PC-3 (cell line): ENCODE measurements around the gene TMEM108. TPM values are rescaled to one million over a fixed set of nuclear protein-coding genes. Genes with fewer than 3 reads are reported as not detected.

Experiments used
- ATAC-seq: fragments of 200-7000 bp; cut with Tn5 transposase; 2 replicates; pipeline ENCODE4 v1.9.1; 2020; ENCODE audit warnings: mild to moderate bottlenecking, moderate library complexity
- BruUV-seq: library from RNA; stranded (reverse); fragments of 400-500 nt; replicated peaks from 2 replicates; lab custom pipeline; 2021; lab: Mats Ljungman, UMichigan
- CTCF ChIA-PET: fragments of 300-600 bp; sonication (Branson Sonifier 250); formaldehyde crosslinking; loops from one replicate; lab custom pipeline; 2022; ENCODE audit warnings: antibody characterized with exemption; lab: Charles Lee
- POLR2A ChIA-PET: fragments of 300-600 bp; sonication (Branson Sonifier 250); formaldehyde crosslinking; loops from one replicate; lab custom pipeline; 2022; ENCODE audit warnings: antibody characterized with exemption; ENCODE audit not compliant: unreplicated experiment; lab: Charles Lee
- DNase-seq: peaks from one replicate; pipeline ENCODE4 v3.0.0-alpha.2; 2015
- H2AFZ ChIP-seq: fragments of 300-600 bp; sonication (generic); 2 replicates; pipeline ENCODE4 v1.6.0; 2016; ENCODE audit warnings: antibody characterized with exemption, low read length
- H3F3A ChIP-seq: fragments of 300-600 bp; sonication (generic); one replicate; pipeline ENCODE4 v1.6.0; 2017; ENCODE audit warnings: antibody characterized with exemption, low read length, control low read depth, mild to moderate bottlenecking; ENCODE audit not compliant: unreplicated experiment
- H3K27ac ChIP-seq: fragments of 300-600 bp; sonication (generic); 2 replicates; pipeline ENCODE4 v1.5.1; 2016; ENCODE audit warnings: mild to moderate bottlenecking, low read length
- H3K27me3 ChIP-seq: fragments of 300-600 bp; sonication (generic); 2 replicates; pipeline ENCODE4 v1.6.1; 2016; ENCODE audit warnings: low read length, mixed read lengths
- H3K36me3 ChIP-seq: fragments of 300-600 bp; sonication (generic); 2 replicates; pipeline ENCODE4 v1.6.1; 2016; ENCODE audit warnings: low read depth, mixed run types, low read length, mixed read lengths
- H3K4me1 ChIP-seq: fragments of 300-600 bp; sonication (generic); 2 replicates; pipeline ENCODE4 v1.5.1; 2016; ENCODE audit warnings: low read length; ENCODE audit not compliant: insufficient read depth
- H3K4me2 ChIP-seq: fragments of 300-600 bp; sonication (generic); 2 replicates; pipeline ENCODE4 v1.6.0; 2016; ENCODE audit warnings: low read length
- H3K4me3 ChIP-seq: fragments of 300-600 bp; sonication (generic); 2 replicates; pipeline ENCODE4 v1.5.1; 2016; ENCODE audit warnings: mild to moderate bottlenecking, low read length, mixed read lengths
- H3K79me2 ChIP-seq: fragments of 300-600 bp; sonication (generic); 2 replicates; pipeline ENCODE4 v1.6.1; 2017; ENCODE audit warnings: low read length, mixed read lengths
- H3K9ac ChIP-seq: fragments of 300-600 bp; sonication (generic); 2 replicates; pipeline ENCODE4 v1.6.0; 2016; ENCODE audit warnings: mild to moderate bottlenecking, low read length
- H3K9me2 ChIP-seq: fragments of 300-600 bp; sonication (generic); replicated peaks from 2 replicates; pipeline ENCODE4 v1.6.1; 2016; ENCODE audit warnings: mixed run types, low read length, mixed read lengths
- H3K9me3 ChIP-seq: fragments of 300-600 bp; sonication (generic); 2 replicates; pipeline ENCODE4 v1.6.1; 2016; ENCODE audit warnings: low read length, mixed read lengths
- H4K20me1 ChIP-seq: fragments of 300-600 bp; sonication (generic); 2 replicates; pipeline ENCODE4 v1.6.1; 2016; ENCODE audit warnings: low read length, mixed read lengths
- CTCF ChIP-seq: fragments of 300-600 bp; sonication (generic); conservative IDR thresholded peaks from 2 replicates; pipeline ENCODE4 v1.5.1; 2017; ENCODE audit warnings: antibody characterized with exemption, low read depth, mild to moderate bottlenecking, low read length
- EZH2 ChIP-seq: fragments of 300-600 bp; sonication (generic); IDR thresholded peaks from one replicate; pipeline ENCODE4 v1.6.1; 2017; ENCODE audit warnings: antibody characterized with exemption, mild to moderate bottlenecking, low read length; ENCODE audit not compliant: unreplicated experiment
- EZH2phosphoT487 ChIP-seq: fragments of 300-600 bp; sonication (generic); IDR thresholded peaks from 2 replicates; pipeline ENCODE4 v1.6.1; 2018; ENCODE audit warnings: mild to moderate bottlenecking, antibody characterized with exemption, low read length, borderline replicate concordance
- intact Hi-C: fragments of 100-400 bp; cut with micrococcal nuclease; formaldehyde crosslinking; loops from 2 replicates; pipeline ENCODE4 v1.9.0; 2023
- total RNA-seq: library from RNA; depleted of rRNA; stranded (reverse); fragments of >200 nt; gene quantifications from 2 replicates; pipeline ENCODE4 v1.2.3, GENCODE V29; 2014

Gene TMEM108
- total RNA-seq, 1 experiment from 2014 or later: not detected

- Histone ChIP-seq H3K4me2 (no peak overlapping the region), H3K79me2 (no peaks in the 10 kb centered on the region), H3K36me3 (no peaks in the 10 kb centered on the region), H4K20me1 (no peaks in the 10 kb centered on the region), H3K9me2 (no peaks in the 10 kb centered on the region), H3F3A (no peaks in the 10 kb centered on the region), H3K9ac (no peak overlapping the region), H2AFZ (no peak overlapping the region), H3K9me3 (no peaks in the 10 kb centered on the region), H3K4me3 (no peak overlapping the region), H3K4me1 (no peaks in the 10 kb centered on the region), H3K27ac (no peak overlapping the region), H3K27me3 (no peaks in the 10 kb centered on the region; the same call in 1 of the 2 replicates)
- TF ChIP-seq CTCF (no peak), EZH2phosphoT487 (no peak), EZH2 (no peak)
- DNase-seq: no peak
- ATAC-seq: no peak
- ChIA-PET POLR2A (no interaction called here), CTCF (no interaction called here)
- intact Hi-C loops: no loop called here
- BruUV-seq: no TSS peak
These were observed 77.0 kb downstream of the TMEM108 start for GRCh38 chr3:133115176-133115575.

GRCh38 chr3:133117342-133117741 lies 79.2 kb downstream of the TMEM108 start:
- CTCF ChIA-PET: no interaction called here
- intact Hi-C loops: no loop called here
- no peak for ATAC-seq

More at GRCh38 chr3:133117342-133117741, 79.2 kb downstream of the TMEM108 start:
- Histone ChIP-seq H3K9me2 (no peaks in the 10 kb centered on the region), H4K20me1 (no peaks in the 10 kb centered on the region), H3K4me1 (no peaks in the 10 kb centered on the region), H3F3A (no peaks in the 10 kb centered on the region), H3K27me3 (peaks cover 4% of the 10 kb centered on the region; the same call in 1 of the 2 replicates), H3K9ac (no peak overlapping the region), H2AFZ (no peak overlapping the region), H3K27ac (no peak overlapping the region), H3K9me3 (no peaks in the 10 kb centered on the region), H3K4me3 (no peak overlapping the region), H3K79me2 (no peaks in the 10 kb centered on the region), H3K4me2 (no peak overlapping the region), H3K36me3 (no peaks in the 10 kb centered on the region)
- DNase-seq: no peak
- POLR2A ChIA-PET: no interaction called here
- TF ChIP-seq EZH2phosphoT487 (no peak), CTCF (no peak), EZH2 (no peak)
- no TSS peak for BruUV-seq
